Measurements from ENCODE around the gene PDE4D. TPM values are rescaled to one million over a fixed set of nuclear protein-coding genes. Genes with fewer than 3 reads are reported as not detected.

PDE4D gene
- total and polyA plus RNA-seq, 12 donors, result 1.2 to 18.9 (median 2.1) TPM

GRCh38 chr5:59617186-59617771 lies 276.2 kb downstream of the PDE4D start:
- Histone ChIP-seq H3K4me3 (no peak overlapping the region), H3K27ac (no peak overlapping the region), H3K36me3 (replicated peaks in 1 of 2) (no peaks in the 10 kb centered on the region), H3K27me3 (no peaks in the 10 kb centered on the region), H3K9me3 (replicated peaks in 1 of 3) (no peaks in the 10 kb centered on the region), H3K4me1 (replicated peaks in 1 of 2) (no peaks in the 10 kb centered on the region)
- no peak for DNase-seq
- WGBS, 4 donors, result 82 to 89% (median 87%) methylated on average over 9 of the region's 9 CpGs
- TF ChIP-seq CTCF (IDR thresholded peaks at IDR 0.05), result no peak
- intact Hi-C loops (cut with DNase I), result no loop called here

GRCh38 chr5:59616413-59616812 lies 277.1 kb downstream of the PDE4D start:
- Histone ChIP-seq H3K9me3 (replicated peaks in 1 of 3) (no peaks in the 10 kb centered on the region), H3K27ac (no peak overlapping the region), H3K4me1 (replicated peaks in 1 of 2) (no peaks in the 10 kb centered on the region), H3K27me3 (no peaks in the 10 kb centered on the region), H3K36me3 (replicated peaks in 1 of 2) (no peaks in the 10 kb centered on the region), H3K4me3 (no peak overlapping the region)
- no peak for DNase-seq
- 87 to 93% (median 90%) methylated on average over 1 of the region's 1 CpG for WGBS, 4 donors
- intact Hi-C loops (cut with DNase I), result no loop called here
- TF ChIP-seq CTCF (IDR thresholded peaks at IDR 0.05), result no peak
- no peak for TF ChIP-seq POLR2A (IDR thresholded peaks at IDR 0.05)

DNA sequence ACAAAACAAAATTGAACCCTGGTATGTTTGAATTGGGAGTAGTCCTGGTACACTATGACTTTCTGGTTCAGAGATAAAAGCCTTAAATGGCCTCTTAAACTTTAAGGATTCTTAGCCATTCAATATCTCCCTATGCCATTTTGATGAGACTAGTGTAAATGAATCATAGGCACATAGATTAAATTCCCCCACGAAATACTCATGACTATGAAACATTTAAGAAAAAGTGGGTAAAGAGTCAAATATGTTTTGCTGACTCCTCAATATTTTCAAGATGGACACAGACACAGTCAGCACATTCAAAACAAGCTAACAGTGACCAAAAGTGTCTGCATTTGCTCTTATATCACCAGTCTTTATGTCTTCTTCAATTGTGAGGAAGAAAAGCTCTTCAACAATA lies 278.3 kb downstream of the PDE4D start:
- no peaks in the 10 kb centered on the region for H3K36me3 ChIP-seq (replicated peaks in 1 of 2)
- 52 to 75% (median 68%) methylated on average over 1 of the region's 1 CpG for WGBS, 4 donors
- TF ChIP-seq POLR2A (IDR thresholded peaks at IDR 0.05), result no peak

DNA sequence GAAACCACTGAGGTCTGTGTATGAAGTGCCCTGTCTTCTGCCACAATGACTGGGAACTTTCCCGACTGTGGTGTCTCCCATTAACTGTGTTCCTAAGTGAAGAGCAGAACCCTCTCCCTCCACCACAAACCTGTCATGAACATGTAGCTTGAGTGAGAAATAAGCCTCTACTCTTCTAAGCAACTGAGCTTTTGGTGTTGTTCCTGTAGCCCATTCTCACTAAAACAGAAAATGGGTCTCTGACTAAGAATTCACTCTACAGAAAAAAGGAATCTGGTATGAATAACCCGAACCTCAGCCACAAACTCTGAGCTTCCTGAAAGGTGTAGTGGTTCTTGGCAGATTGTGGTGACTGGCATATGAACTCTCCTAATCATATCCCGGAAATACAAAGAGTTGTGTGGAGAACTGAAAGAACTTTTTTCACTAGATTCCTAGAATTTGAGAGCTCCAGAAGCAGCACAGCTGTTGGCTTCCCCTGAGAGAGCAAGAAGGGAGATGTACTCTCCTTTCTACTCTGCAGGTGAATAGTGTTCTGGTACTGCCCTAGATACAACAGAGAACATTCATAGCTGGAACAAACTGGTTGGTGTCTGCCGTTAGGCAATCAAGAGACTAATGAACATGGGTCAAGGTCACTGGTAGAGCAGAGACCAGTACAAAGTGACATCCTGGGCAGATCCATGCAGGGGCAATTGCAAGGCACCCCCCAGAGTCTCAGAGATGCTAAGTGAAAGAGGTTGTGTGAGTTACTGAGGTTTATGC lies 283.8 kb downstream of the PDE4D start:
- no peak overlapping the region for H3K27ac ChIP-seq
- DNase-seq, result no peak
- intact Hi-C loops (cut with DNase I), result no loop called here
- no peaks in the 10 kb centered on the region for H3K36me3 ChIP-seq (replicated peaks in 1 of 2)
- no peaks in the 10 kb centered on the region for H3K27me3 ChIP-seq
- 48 to 56% (median 52%) methylated on average over 4 of the region's 4 CpGs for WGBS, 4 donors
- TF ChIP-seq POLR2A (IDR thresholded peaks at IDR 0.05), result no peak
- no peak for TF ChIP-seq CTCF (IDR thresholded peaks at IDR 0.05)
- no peaks in the 10 kb centered on the region for H3K9me3 ChIP-seq (replicated peaks in 1 of 3)
- H3K4me3 ChIP-seq, result no peak overlapping the region
- H3K4me1 ChIP-seq (replicated peaks in 1 of 2), result no peaks in the 10 kb centered on the region

More for the DNA sequence above, 278.3 kb downstream of the PDE4D start:
- DNase-seq, result no peak
- intact Hi-C loops (cut with DNase I), result no loop called here
- no peaks in the 10 kb centered on the region for H3K9me3 ChIP-seq (replicated peaks in 1 of 3)
- H3K4me3 ChIP-seq, result no peak overlapping the region
- no peaks in the 10 kb centered on the region for H3K27me3 ChIP-seq
- H3K4me1 ChIP-seq (replicated peaks in 1 of 2), result no peaks in the 10 kb centered on the region
- H3K27ac ChIP-seq, result no peak overlapping the region

DNA sequence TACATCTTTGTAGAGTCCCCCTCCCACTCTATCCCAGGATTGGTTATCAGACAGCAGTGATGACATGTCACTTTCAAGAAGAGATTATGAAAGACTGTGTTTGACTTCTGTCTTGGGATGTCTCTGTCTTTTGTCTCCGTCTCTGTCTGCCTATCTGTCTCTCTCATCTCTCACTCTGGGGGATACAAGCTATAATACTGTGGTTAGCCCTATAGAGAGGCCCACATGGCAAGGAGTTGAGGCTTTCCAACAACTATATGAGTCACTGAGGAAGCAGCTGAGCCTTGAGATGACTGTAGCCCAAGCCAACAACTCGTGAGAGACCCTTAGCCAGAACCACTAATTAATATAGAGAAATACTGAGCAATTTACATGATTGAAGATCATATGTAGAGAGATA lies 284.8 kb downstream of the PDE4D start:
- no peaks in the 10 kb centered on the region for H3K36me3 ChIP-seq (replicated peaks in 1 of 2)
- no peaks in the 10 kb centered on the region for H3K4me1 ChIP-seq (replicated peaks in 1 of 2)
- H3K9me3 ChIP-seq (replicated peaks in 1 of 3), result no peaks in the 10 kb centered on the region
- WGBS, 4 donors, result 59 to 67% (median 64%) methylated on average over 2 of the region's 2 CpGs
- no peak overlapping the region for H3K27ac ChIP-seq
- DNase-seq, result no peak
- no peaks in the 10 kb centered on the region for H3K27me3 ChIP-seq
- no peak for TF ChIP-seq CTCF (IDR thresholded peaks at IDR 0.05)
- no peak for TF ChIP-seq POLR2A (IDR thresholded peaks at IDR 0.05)
- no peak overlapping the region for H3K4me3 ChIP-seq
- intact Hi-C loops (cut with DNase I), result no loop called here
